ENCODE results near the gene EPHA4. TPM values are rescaled to one million over a fixed set of nuclear protein-coding genes. Genes with fewer than 3 reads are reported as not detected.

EPHA4 gene
- total RNA-seq, 4 donors from 2014 or later, result 38.9 to 98.9 (median 68.0) TPM

- no peak overlapping the region for H3K4me3 ChIP-seq (replicated peaks in 1 of 3)
- H3K27ac ChIP-seq, result no peak overlapping the region
- DNase-seq, result no peak
- intact Hi-C loops (cut with DNase I), result no loop called here
- peaks cover 19 to 26% of the 10 kb centered on the region in 2 donors for H3K4me1 ChIP-seq
- no peaks in the 10 kb centered on the region for H3K36me3 ChIP-seq
- H3K27me3 ChIP-seq, result no peaks in the 10 kb centered on the region
- H3K9me3 ChIP-seq, result no peaks in the 10 kb centered on the region
- 46 to 50% methylated on average over 2 of the region's 2 CpGs for WGBS, 2 donors
- TF ChIP-seq, protein P1, sequence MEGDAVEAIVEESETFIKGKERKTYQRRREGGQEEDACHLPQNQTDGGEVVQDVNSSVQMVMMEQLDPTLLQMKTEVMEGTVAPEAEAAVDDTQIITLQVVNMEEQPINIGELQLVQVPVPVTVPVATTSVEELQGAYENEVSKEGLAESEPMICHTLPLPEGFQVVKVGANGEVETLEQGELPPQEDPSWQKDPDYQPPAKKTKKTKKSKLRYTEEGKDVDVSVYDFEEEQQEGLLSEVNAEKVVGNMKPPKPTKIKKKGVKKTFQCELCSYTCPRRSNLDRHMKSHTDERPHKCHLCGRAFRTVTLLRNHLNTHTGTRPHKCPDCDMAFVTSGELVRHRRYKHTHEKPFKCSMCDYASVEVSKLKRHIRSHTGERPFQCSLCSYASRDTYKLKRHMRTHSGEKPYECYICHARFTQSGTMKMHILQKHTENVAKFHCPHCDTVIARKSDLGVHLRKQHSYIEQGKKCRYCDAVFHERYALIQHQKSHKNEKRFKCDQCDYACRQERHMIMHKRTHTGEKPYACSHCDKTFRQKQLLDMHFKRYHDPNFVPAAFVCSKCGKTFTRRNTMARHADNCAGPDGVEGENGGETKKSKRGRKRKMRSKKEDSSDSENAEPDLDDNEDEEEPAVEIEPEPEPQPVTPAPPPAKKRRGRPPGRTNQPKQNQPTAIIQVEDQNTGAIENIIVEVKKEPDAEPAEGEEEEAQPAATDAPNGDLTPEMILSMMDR (IDR thresholded peaks at IDR 0.05), result no peak
- TF ChIP-seq POLR2A (IDR thresholded peaks at IDR 0.05), result no peak
These were observed 16.6 kb downstream of the EPHA4 start for GRCh38 chr2:221555494-221555846.

GRCh38 chr2:221554769-221555493 lies 17.2 kb downstream of the EPHA4 start:
- Histone ChIP-seq H3K27me3 (no peaks in the 10 kb centered on the region), H3K9me3 (no peaks in the 10 kb centered on the region), H3K4me3 (replicated peaks in 1 of 3) (no peak overlapping the region), H3K27ac (no peak overlapping the region), H3K4me1 (peaks cover 19 to 26% of the 10 kb centered on the region in 2 donors), H3K36me3 (no peaks in the 10 kb centered on the region)
- TF ChIP-seq, protein P1 (IDR thresholded peaks at IDR 0.05), result no peak
- TF ChIP-seq POLR2A (IDR thresholded peaks at IDR 0.05), result no peak
- WGBS, 2 donors, result 62 to 78% methylated on average over 4 of the region's 4 CpGs
- no peak for DNase-seq
- intact Hi-C loops (cut with DNase I), result no loop called here

DNA sequence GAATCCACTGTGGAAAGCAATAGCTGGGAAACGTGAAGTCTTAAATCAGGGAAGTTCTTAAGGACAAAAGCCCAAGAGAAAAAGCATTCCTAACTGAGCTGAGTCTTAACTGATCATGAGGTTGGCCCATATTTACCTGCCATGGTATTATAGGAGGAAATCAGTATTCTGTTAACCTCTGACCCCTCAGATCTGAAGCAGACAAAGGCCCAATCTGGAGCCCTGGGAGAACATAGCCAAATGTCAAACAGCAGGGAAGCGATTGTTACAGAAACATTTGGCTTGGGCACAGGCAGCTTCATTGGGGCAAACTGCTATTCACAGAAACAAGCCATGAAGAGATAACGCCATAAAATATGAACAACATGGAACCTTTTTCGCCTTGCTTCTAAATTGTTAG lies 18.8 kb downstream of the EPHA4 start:
- WGBS, 2 donors, result 92 to 97% methylated on average over 4 of the region's 4 CpGs
- peaks cover 19 to 26% of the 10 kb centered on the region in 2 donors for H3K4me1 ChIP-seq
- TF ChIP-seq, protein P1 (IDR thresholded peaks at IDR 0.05), result no peak
- no peak for TF ChIP-seq POLR2A (IDR thresholded peaks at IDR 0.05)
- no peak for DNase-seq
- no peaks in the 10 kb centered on the region for H3K9me3 ChIP-seq
- H3K27me3 ChIP-seq, result no peaks in the 10 kb centered on the region
- intact Hi-C loops (cut with DNase I), result no loop called here
- H3K27ac ChIP-seq, result no peak overlapping the region
- no peak overlapping the region for H3K4me3 ChIP-seq (replicated peaks in 1 of 3)
- no peaks in the 10 kb centered on the region for H3K36me3 ChIP-seq

- WGBS, 2 donors, result 27 to 41% methylated on average over 4 of the region's 4 CpGs
- Histone ChIP-seq H3K27ac (peak overlapping the region in 1 of 3 donors; percentile 6), H3K9me3 (no peaks in the 10 kb centered on the region), H3K4me1 (peaks cover 19 to 26% of the 10 kb centered on the region in 2 donors), H3K27me3 (no peaks in the 10 kb centered on the region), H3K4me3 (replicated peaks in 1 of 3) (no peak overlapping the region), H3K36me3 (no peaks in the 10 kb centered on the region)
- DNase-seq, result peak; percentile 38 to 56
- intact Hi-C loops (cut with DNase I), result no loop called here
- TF ChIP-seq, protein P1 (IDR thresholded peaks at IDR 0.05), result no peak
- TF ChIP-seq POLR2A (IDR thresholded peaks at IDR 0.05), result no peak
These were observed 19.8 kb downstream of the EPHA4 start for GRCh38 chr2:221552291-221552690.

GRCh38 chr2:221551864-221552263 lies 20.2 kb downstream of the EPHA4 start:
- H3K27ac ChIP-seq, result peak overlapping the region in 1 of 3 donors; percentile 6
- DNase-seq, result no peak
- H3K27me3 ChIP-seq, result no peaks in the 10 kb centered on the region
- WGBS, 2 donors, result 68 to 78% methylated on average over 1 of the region's 1 CpG
- no peaks in the 10 kb centered on the region for H3K9me3 ChIP-seq
- no peaks in the 10 kb centered on the region for H3K36me3 ChIP-seq
- H3K4me3 ChIP-seq (replicated peaks in 1 of 3), result no peak overlapping the region
- peaks cover 19 to 26% of the 10 kb centered on the region in 2 donors for H3K4me1 ChIP-seq
- TF ChIP-seq, protein P1 (IDR thresholded peaks at IDR 0.05), result no peak
- no peak for TF ChIP-seq POLR2A (IDR thresholded peaks at IDR 0.05)
- intact Hi-C loops (cut with DNase I), result no loop called here

Data from thyroid gland (tissue), 4 donors.